ENCODE data around the gene COL4A4.
A peak's percentile ranks its signal among the peaks of the same experiment; 100 is the strongest.

The COL4A4 gene

GRCh38 chr2:227030789-227031188 is 133.2 kb downstream of the COL4A4 start:
- no peak for DNase-seq (ENCODE audit: low read depth in 2 of 2)

GRCh38 chr2:227029426-227030105 is 134.4 kb downstream of the COL4A4 start:
- DNase-seq (ENCODE audit: low read depth in 2 of 2): no peak

- DNase-seq (ENCODE audit: low read depth in 2 of 2): no peak
Observed at GRCh38 chr2:227025510-227025909, 138.5 kb downstream of the COL4A4 start.

- DNase-seq (ENCODE audit: low read depth in 2 of 2): no peak
Observed at GRCh38 chr2:227022608-227023007, 141.4 kb downstream of the COL4A4 start.

GRCh38 chr2:227020416-227020815 is 143.6 kb downstream of the COL4A4 start:
- DNase-seq (ENCODE audit: low read depth in 2 of 2): no peak

GRCh38 chr2:227016894-227017293 is 147.1 kb downstream of the COL4A4 start:
- DNase-seq (ENCODE audit: low read depth in 2 of 2): no peak

GRCh38 chr2:227013881-227014280 is 150.1 kb downstream of the COL4A4 start:
- DNase-seq (ENCODE audit: low read depth in 2 of 2): no peak

GRCh38 chr2:227013330-227013729 is 150.7 kb downstream of the COL4A4 start:
- no peak for DNase-seq (ENCODE audit: low read depth in 2 of 2)

GRCh38 chr2:227010433-227010832 is 153.6 kb downstream of the COL4A4 start:
- no peak for DNase-seq (ENCODE audit: low read depth in 2 of 2)

- DNase-seq (ENCODE audit: low read depth in 2 of 2): no peak
Observed at GRCh38 chr2:227007940-227008339, 156.1 kb downstream of the COL4A4 start.

- DNase-seq (ENCODE audit: low read depth in 2 of 2): no peak
Observed at GRCh38 chr2:227007148-227007547, 156.9 kb downstream of the COL4A4 start.

GRCh38 chr2:227006189-227006897 is 157.7 kb downstream of the COL4A4 start:
- no peak for DNase-seq (ENCODE audit: low read depth in 2 of 2)

- DNase-seq (ENCODE audit: low read depth in 2 of 2): no peak
Observed at GRCh38 chr2:227004482-227004881, 159.5 kb downstream of the COL4A4 start.

GRCh38 chr2:227000123-227000522 is 163.9 kb downstream of the COL4A4 start:
- no peak for DNase-seq (ENCODE audit: low read depth in 2 of 2)

GRCh38 chr2:226999661-227000060 is 164.3 kb downstream of the COL4A4 start:
- DNase-seq (ENCODE audit: low read depth in 2 of 2): no peak

GRCh38 chr2:226995625-226996041 is 168.4 kb downstream of the COL4A4 start:
- DNase-seq (ENCODE audit: low read depth in 2 of 2): peak; percentile 7 to 28

GRCh38 chr2:226994775-226995174 is 169.2 kb downstream of the COL4A4 start:
- DNase-seq (ENCODE audit: low read depth in 2 of 2): no peak

- DNase-seq (ENCODE audit: low read depth in 2 of 2): no peak
Observed at GRCh38 chr2:226993171-226993570, 170.8 kb downstream of the COL4A4 start.

GRCh38 chr2:226991663-226992062 is 172.3 kb downstream of the COL4A4 start:
- DNase-seq (ENCODE audit: low read depth in 2 of 2): no peak

GRCh38 chr2:226985583-226985946 is 178.4 kb downstream of the COL4A4 start:
- DNase-seq (ENCODE audit: low read depth in 2 of 2): no peak

- DNase-seq (ENCODE audit: low read depth in 2 of 2): no peak
Observed at GRCh38 chr2:226984750-226985582, 179.0 kb downstream of the COL4A4 start.

GRCh38 chr2:226983895-226984749 is 179.9 kb downstream of the COL4A4 start:
- DNase-seq (ENCODE audit: low read depth in 2 of 2): no peak
